CD4-positive, alpha-beta T cell treated with Interferon alpha-2 for 1 hour (primary cell): ENCODE results near the gene LSM7.

ENCODE experiments used
- DNase-seq, 2 donors: peaks; one replicate each; pipeline ENCODE4 v3.0.0-alpha.2; 2020 to 2022

The LSM7 gene

GRCh38 chr19:2275588-2276428, 52.6 kb downstream of the LSM7 start:
- DNase-seq, result no peak

- peak; percentile 61 to 63 for DNase-seq
These were observed 53.4 kb downstream of the LSM7 start for GRCh38 chr19:2274931-2275535.

GRCh38 chr19:2274185-2274711, 54.1 kb downstream of the LSM7 start:
- DNase-seq, result no peak

- peak; percentile 80 to 85 for DNase-seq
These were observed 54.8 kb downstream of the LSM7 start for GRCh38 chr19:2273356-2274184.
